Mesodermal cell (in vitro differentiated cells): ENCODE results near the gene CBLIF.
"Not testable (repeated sequence)": the region's sequence is repeated elsewhere in the genome, so short reads cannot be mapped to it uniquely, and the experiment has no call there.

Experiments used
- H3K27ac ChIP-seq: 2 replicates; pipeline ENCODE4 v1.7.0; 2013; ENCODE audit warnings: mild to moderate bottlenecking, low read depth, low read length, moderate library complexity; ENCODE audit not compliant: severe bottlenecking
- H3K36me3 ChIP-seq: 2 replicates; pipeline ENCODE4 v1.7.1; 2013; ENCODE audit warnings: mild to moderate bottlenecking, low read length, moderate library complexity; ENCODE audit not compliant: control insufficient read depth, insufficient read depth
- H3K4me1 ChIP-seq: one replicate; pipeline ENCODE4 v1.7.1; 2013; ENCODE audit warnings: mild to moderate bottlenecking, low read length; ENCODE audit not compliant: insufficient read depth, control insufficient read depth, poor library complexity, severe bottlenecking
- H3K4me3 ChIP-seq: 2 replicates; pipeline ENCODE4 v1.7.0; 2013; ENCODE audit warnings: low read length, control low read depth, mild to moderate bottlenecking; ENCODE audit not compliant: insufficient read depth, poor library complexity, severe bottlenecking; ENCODE audit errors: extremely low read depth
- H3K9me3 ChIP-seq: 2 replicates; pipeline ENCODE4 v1.7.1; 2013; ENCODE audit warnings: mild to moderate bottlenecking, low read length, moderate library complexity; ENCODE audit not compliant: control insufficient read depth
- WGBS, 2 experiments: methylation state at CpG; one replicate each; pipeline ENCODE4 v1.1.5; 2013; ENCODE audit warnings: missing lambda C conversion rate in 2 of 2; ENCODE audit not compliant: insufficient coverage in 2 of 2; 5-methylcytosine and 5-hydroxymethylcytosine counted together

Gene CBLIF

DNA sequence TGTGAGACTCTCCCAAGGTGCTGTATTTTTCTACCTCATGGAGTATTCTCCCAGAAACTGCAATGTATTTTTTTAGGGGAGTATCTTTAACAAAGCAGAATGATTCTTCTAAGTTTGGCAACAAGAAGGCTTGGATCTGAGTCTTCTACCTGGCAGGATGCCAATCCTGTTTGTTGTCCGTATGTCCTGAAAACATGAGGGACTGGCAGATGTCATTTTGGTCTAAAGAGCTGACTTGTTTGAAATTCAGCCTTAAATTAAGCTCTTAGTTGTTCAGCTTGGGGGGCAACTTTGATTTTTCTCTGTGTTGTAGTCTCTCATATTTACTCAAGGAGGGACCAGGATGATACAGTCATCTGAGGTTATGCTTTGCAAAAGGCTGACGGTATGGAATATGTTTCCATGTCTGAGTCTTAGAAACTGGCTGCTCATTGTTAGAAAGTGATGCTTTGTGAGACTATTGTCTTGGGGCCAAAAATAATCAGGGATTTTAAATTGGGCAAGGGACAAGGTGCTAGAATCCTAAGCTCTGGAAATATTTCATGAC is 44.1 kb downstream of the CBLIF start:
- H3K4me1 ChIP-seq: peaks cover 10% of the 10 kb centered on the region
- H3K36me3 ChIP-seq: peaks cover 69% of the 10 kb centered on the region
- H3K4me3 ChIP-seq: no peak overlapping the region
- H3K9me3 ChIP-seq: no peaks in the 10 kb centered on the region
- H3K27ac ChIP-seq: no peak overlapping the region
- WGBS, 2 experiments: 89 to 100% methylated on average over 2 of the region's 2 CpGs

DNA sequence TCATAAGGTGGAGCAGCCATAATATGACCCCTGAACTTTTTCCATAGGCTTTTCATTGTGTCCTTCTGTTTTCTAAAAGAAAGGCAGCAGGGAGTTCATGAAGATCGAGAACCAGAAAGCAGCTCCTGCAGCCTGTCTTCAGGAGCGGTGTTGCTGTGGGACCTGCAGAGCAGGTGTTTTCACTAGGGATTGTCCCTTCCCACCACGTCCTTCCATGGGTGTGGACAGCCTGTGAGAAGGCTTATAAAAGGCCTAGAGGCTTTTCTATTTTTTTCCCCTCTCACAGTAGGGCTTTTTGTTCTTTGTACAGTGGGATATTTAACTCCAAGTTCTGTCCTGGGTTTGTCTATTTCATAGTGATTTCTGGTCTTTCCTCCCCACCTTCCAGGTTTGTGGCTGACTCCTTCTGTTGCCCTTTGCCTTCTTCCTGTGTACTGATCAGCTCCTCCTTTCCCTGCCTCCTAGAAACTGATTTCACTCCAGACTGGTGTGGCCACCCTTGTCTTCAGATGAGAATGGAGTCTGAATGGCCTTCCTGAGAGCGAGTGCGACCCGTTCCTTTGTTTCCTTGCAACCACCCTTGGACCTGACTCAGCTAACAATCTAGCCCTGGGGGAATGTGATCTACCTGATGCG is 44.8 kb downstream of the CBLIF start:
- WGBS, 2 experiments: 92 to 100% methylated on average over 2 to 3 of the region's 7 CpGs

DNA sequence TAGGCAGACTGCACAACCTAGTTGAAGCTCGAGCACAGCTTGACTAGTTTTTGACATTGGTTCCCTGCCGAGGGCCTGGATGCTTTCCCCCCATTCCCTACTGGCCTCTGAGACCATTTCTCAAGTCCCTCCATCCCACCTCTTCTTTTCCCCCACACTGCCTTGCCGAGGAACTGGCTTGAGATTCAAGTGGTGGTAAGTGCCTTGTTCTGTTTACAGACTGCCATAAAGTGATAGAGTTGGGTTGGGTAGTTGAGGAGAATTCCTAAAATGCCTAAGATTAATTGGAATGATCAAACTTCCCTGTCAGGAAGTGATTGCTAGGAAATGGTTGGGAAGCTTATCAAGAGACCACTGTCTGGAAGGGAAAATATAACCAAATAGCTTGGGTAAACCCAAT is 50.9 kb downstream of the CBLIF start:
- H3K27ac ChIP-seq: no peak overlapping the region
- H3K36me3 ChIP-seq: peaks cover 94% of the 10 kb centered on the region
- no peak overlapping the region for H3K4me3 ChIP-seq
- H3K9me3 ChIP-seq: no peaks in the 10 kb centered on the region
- no peaks in the 10 kb centered on the region for H3K4me1 ChIP-seq
- WGBS, 2 experiments: 88% methylated on average over 2 of the region's 3 CpGs; no CpG with 5 or more reads in 1 of the 2 experiments

More for the DNA sequence above, 44.8 kb downstream of the CBLIF start:
- H3K4me3 ChIP-seq: no peak overlapping the region
- H3K27ac ChIP-seq: no peak overlapping the region
- peaks cover 10% of the 10 kb centered on the region for H3K4me1 ChIP-seq
- H3K9me3 ChIP-seq: no peaks in the 10 kb centered on the region
- peaks cover 71% of the 10 kb centered on the region for H3K36me3 ChIP-seq

DNA sequence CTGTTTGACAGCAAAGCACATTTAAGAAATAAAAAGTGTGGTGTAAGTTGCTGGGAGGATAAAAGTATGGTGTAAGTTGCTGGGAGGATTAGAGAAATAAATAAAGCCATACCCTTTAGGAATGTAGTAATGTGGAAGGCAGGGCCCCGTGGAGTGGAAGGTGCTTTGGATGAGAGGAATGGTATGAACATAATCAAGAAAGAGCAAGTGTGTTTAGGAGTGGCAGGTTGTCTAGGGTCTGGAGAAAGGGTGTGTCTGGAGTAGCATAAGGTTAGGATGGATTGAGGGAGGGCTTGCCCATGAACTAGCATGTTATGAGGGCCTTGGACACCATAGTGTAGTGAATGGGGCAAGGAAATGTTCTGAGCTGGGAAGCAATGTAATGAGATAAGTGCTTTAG is 52.8 kb downstream of the CBLIF start:
- 88 to 100% methylated on average over 1 of the region's 1 CpG for WGBS, 2 experiments
- H3K36me3 ChIP-seq: peaks cover 93% of the 10 kb centered on the region

DNA sequence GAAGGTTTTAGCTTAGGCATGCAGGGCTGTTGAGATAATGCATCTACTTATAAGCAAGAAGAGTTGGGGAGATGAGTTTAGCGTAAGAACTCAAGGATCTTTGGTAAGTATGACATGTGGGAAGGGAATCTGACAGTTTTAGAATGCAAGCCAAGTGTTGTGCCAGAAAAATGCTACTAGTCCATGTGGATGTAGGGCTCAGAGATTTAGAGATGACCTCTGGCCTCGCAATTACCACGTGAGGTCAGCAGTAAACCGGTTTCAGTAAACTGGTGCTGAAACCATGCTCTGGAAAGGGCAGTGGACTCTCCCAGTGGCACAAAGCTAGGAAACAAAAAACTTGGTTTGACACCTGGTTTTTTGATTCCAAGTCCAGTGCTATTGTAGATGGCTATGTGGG is 53.7 kb downstream of the CBLIF start:
- Histone ChIP-seq H3K4me1 (peaks cover 20% of the 10 kb centered on the region), H3K9me3 (no peaks in the 10 kb centered on the region), H3K4me3 (no peak overlapping the region), H3K27ac (no peak overlapping the region), H3K36me3 (peaks cover 85% of the 10 kb centered on the region)
- 89 to 96% methylated on average over 4 of the region's 4 CpGs for WGBS, 2 experiments

More for the DNA sequence above, 52.8 kb downstream of the CBLIF start:
- no peaks in the 10 kb centered on the region for H3K9me3 ChIP-seq
- peaks cover 12% of the 10 kb centered on the region for H3K4me1 ChIP-seq
- H3K27ac ChIP-seq: no peak overlapping the region
- no peak overlapping the region for H3K4me3 ChIP-seq

DNA sequence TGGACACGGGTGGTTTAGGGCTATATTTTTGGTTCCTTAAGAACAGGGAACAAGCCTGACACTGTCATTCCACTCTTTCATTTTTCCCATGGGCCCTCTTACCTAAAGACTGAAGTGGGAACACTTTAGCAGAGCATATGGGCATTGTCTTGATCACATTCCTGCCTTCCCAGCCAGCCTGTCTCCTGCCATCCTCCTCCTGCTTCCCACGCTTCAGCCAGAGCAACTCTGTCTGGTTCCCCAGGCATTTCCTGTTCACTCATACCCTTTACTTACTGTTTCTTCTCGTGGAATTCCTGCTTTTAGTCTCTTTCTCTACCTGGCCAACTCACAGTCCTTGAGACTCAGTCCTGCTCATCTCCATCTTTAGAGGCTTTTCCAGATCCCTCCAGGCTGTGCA is 57.5 kb downstream of the CBLIF start:
- H3K4me1 ChIP-seq: peaks cover 23% of the 10 kb centered on the region
- peaks cover 10% of the 10 kb centered on the region for H3K9me3 ChIP-seq
- H3K4me3 ChIP-seq: no peak overlapping the region
- peak overlapping the region; percentile 98 for H3K27ac ChIP-seq
- H3K36me3 ChIP-seq: peaks cover 65% of the 10 kb centered on the region
- WGBS, 2 experiments: 61 to 66% methylated on average over 3 of the region's 3 CpGs

DNA sequence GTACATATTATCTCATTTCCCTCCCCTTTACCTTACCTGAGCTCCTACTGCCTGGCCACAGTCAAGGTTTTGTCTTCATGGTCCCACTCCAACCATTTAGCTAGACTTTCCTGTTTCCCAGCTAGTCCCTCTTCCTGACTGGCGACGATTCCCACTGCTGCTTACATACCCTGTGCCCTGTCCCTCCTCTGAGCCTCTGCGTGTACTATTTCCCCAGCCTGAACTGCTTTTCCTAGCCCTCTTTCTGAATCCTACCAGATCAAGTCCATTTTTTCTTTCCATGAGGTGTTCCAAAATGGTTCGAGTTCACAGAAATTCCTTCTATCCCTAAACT is 58.1 kb downstream of the CBLIF start:
- H3K27ac ChIP-seq: peak overlapping the region; percentile 98
- no peak overlapping the region for H3K4me3 ChIP-seq

DNA sequence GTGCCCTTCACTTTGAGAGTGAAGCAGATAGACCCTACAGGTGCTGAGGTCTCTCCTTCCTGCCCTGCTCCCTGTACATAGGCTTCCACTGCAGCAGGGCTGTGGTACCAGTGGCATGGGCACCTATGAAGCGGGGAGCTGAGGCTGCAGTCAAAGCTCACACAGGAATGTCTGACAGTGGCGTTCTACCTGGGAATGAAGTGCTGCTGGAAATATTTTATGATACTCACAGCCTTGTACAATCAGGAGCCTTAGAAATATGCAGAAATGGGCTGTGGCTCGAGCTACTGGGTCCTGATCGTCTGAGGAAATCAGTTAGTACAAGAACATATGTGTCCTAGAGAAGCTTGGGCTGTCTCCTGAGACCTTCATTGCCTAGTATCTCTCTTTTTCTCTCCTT is 59.5 kb downstream of the CBLIF start:
- H3K36me3 ChIP-seq: peaks cover 59% of the 10 kb centered on the region
- WGBS, 2 experiments: 84 to 90% methylated on average over 2 to 3 of the region's 4 CpGs
- H3K4me1 ChIP-seq: peaks cover 23% of the 10 kb centered on the region
- no peak overlapping the region for H3K4me3 ChIP-seq
- peaks cover 10% of the 10 kb centered on the region for H3K9me3 ChIP-seq
- H3K27ac ChIP-seq: peak overlapping the region; percentile 98

More for the DNA sequence above, 58.1 kb downstream of the CBLIF start:
- peaks cover 65% of the 10 kb centered on the region for H3K36me3 ChIP-seq
- H3K4me1 ChIP-seq: peaks cover 23% of the 10 kb centered on the region
- peaks cover 10% of the 10 kb centered on the region for H3K9me3 ChIP-seq
- WGBS, 2 experiments: 90 to 91% methylated on average over 4 of the region's 4 CpGs

DNA sequence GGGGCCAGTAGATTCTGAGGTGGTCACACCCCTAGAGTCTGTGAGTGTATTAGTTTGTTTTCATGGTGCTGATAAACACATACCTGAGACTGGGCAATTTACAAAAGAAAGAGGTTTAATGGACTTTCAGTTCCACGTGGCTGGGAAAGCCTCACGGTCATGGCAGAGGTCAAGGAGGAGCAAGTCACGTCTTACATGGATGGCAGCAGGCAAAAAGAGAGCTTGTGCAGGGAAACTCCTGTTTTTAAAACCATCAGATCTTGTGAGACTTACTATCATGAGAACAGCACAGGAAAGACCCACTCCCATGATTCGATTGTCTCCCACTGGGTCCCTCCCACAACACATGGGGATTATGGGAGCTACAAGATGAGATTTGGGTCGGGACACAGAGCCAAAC is 60.9 kb downstream of the CBLIF start:
- Histone ChIP-seq H3K9me3 (peaks cover 10% of the 10 kb centered on the region), H3K36me3 (peaks cover 57% of the 10 kb centered on the region), H3K4me1 (peaks cover 23% of the 10 kb centered on the region)
- 92 to 97% methylated on average over 3 of the region's 5 CpGs for WGBS, 2 experiments
- H3K4me3 ChIP-seq, H3K27ac ChIP-seq: not testable (repeated sequence)

DNA sequence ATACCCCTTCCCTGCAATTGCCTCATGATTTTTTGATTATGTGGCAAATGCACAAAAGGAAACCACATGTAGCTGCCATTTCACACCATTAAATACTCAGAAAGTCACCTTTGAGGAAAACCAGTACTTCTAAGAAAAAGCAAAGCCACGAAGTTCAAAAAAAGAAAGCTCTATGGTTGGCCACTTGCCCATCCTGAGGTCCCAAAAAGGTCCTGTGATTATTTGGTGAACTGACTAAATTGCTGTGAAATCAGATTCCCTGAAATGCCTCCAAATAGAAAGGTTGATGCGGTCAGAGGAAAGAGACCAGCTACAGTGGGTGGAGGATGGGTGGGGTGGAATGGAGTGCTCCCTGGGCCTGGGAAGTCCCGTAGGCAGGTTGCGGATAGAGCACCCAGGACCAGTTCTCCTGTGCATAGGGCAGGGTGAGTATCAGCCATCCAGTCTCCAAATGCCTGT is 61.6 kb downstream of the CBLIF start:
- no peak overlapping the region for H3K27ac ChIP-seq
- H3K4me3 ChIP-seq: no peak overlapping the region
- H3K9me3 ChIP-seq: peaks cover 10% of the 10 kb centered on the region
- WGBS, 2 experiments: 100% methylated on average over 1 to 2 of the region's 4 CpGs
- H3K36me3 ChIP-seq: peaks cover 57% of the 10 kb centered on the region
- H3K4me1 ChIP-seq: peaks cover 22% of the 10 kb centered on the region

DNA sequence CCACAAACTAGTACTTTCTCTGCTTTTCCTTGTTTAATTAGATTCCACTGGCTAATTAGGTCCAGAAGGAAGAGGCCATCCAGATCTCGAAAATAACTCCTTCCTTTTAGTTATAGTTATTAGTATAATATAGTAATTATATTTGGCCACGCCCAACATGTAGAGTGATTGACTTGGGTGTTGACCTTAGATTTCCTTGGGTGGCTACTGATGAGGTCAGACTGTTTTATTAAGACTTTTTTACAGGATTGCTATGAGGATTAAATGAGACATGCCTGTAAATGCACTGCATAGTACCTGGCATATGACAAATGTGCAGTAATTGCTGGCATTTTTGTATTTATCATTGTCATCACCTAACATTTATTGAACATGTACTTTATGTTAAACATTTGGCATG is 63.2 kb downstream of the CBLIF start:
- Histone ChIP-seq H3K4me1 (peaks cover 10% of the 10 kb centered on the region), H3K9me3 (peaks cover 10% of the 10 kb centered on the region), H3K27ac (no peak overlapping the region), H3K36me3 (peaks cover 65% of the 10 kb centered on the region), H3K4me3 (no peak overlapping the region)
- WGBS, 2 experiments: 100% methylated on average over 1 of the region's 2 CpGs; no CpG with 5 or more reads in 1 of the 2 experiments
